SIG-M5 (cell line): Measurements from ENCODE around the gene KIAA0513.
"Not testable (repeated sequence)": the region's sequence is repeated elsewhere in the genome, so short reads cannot be mapped to it uniquely, and the experiment has no call there.

Experiments
- DNase-seq: peaks from one replicate; lab custom pipeline; 2025; lab: John Stamatoyannopoulos, UW

The KIAA0513 gene

GRCh38 chr16:85029408-85029784, 1.8 kb downstream of the KIAA0513 start:
- peak; percentile 12 for DNase-seq

GRCh38 chr16:85029981-85030401, 2.4 kb downstream of the KIAA0513 start:
- no peak for DNase-seq

- DNase-seq = no peak
These were observed 3.9 kb downstream of the KIAA0513 start for GRCh38 chr16:85031451-85031850.

- DNase-seq = not testable (repeated sequence)
These were observed 4.6 kb downstream of the KIAA0513 start for GRCh38 chr16:85032187-85032586.

DNA sequence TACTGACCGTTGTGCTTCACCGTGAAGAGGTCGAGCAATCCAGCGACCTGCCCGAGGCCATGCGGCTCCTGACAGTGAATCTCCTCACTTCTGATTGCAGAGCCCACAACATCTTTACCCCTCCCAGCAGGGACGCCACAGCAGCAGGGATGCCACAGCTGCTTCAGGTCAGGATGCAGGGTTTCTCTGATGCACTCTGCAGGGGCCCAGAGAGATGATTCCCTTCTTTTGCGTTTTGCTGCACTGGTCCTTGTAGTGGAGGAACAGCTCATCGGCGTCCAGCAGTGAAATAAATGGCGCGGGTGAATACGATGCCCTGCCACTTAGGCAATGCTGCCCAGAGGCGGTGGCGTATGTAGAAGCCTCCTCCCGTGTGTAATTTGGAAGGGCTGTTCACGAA, 5.6 kb downstream of the KIAA0513 start:
- DNase-seq = no peak

- DNase-seq = no peak
These were observed 7.2 kb downstream of the KIAA0513 start for GRCh38 chr16:85034591-85035433.

GRCh38 chr16:85036236-85037049, 8.8 kb downstream of the KIAA0513 start:
- DNase-seq = no peak

- no peak for DNase-seq
These were observed 9.4 kb downstream of the KIAA0513 start for GRCh38 chr16:85037050-85037410.

DNA sequence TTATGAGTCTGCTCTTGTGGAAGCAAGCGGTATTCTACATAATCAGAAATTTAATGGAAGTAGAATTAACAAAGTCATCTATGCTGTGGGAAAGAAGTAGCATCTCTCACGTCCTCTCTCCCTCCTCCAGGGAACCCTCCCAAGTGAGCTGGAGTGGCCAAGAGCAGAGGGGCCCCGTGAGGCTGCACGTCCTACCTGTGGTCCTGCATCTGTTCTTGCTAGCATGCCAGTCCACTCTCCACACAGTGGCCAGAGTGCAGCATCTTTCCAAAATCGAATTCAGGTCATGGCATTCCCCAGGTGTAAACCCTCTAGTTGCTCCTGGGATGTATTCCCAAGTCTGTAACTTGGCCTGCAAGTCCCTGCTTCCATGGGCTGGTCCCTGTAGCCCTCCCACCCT, 10.1 kb downstream of the KIAA0513 start:
- DNase-seq = no peak

- no peak for DNase-seq
These were observed 13.1 kb downstream of the KIAA0513 start for GRCh38 chr16:85040685-85041084.

DNA sequence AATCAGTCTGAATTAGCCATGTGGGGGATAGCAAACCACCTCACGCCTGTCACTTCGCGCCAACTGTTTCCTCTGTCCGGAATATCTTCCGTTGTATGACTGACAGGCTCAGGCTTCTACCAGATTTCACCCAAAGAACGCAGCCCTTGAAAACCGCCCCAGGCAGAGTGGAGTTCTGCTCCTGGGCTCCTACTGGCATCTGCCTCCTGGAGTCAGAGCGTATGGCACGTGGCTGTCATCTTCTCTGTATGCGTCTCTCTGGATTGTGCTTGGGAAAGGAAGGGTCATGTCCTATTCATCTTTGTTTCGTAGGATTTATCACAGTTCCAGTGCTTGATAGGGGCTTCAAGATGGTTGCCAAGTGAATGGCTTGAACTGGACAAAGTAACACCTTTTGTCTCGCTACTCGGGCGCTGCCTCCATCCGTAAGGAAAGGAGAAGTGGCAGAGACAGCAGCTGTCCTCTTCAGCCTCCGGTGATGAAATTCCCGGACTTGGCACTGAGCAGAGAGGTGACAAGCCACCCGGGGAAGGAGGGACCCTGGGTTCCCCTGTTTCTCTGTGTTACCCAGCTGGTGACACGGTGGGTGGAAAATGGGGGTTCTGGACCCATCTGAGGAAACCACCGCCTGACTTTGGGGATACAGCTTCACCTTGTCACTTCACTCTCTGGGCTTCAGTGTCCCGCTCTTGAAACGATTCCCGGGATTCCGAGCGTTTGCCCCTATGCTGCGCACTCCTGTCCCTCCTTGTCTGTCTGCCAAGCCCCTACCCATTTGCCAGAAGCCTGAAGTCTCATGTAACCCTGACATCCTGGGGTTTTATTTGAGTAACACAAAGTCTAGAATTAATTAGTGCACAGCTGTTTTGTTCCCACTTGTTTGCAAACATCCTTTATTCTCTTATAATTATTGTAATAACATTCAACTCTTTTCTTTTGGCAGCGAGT, 13.9 kb downstream of the KIAA0513 start:
- no peak for DNase-seq

DNA sequence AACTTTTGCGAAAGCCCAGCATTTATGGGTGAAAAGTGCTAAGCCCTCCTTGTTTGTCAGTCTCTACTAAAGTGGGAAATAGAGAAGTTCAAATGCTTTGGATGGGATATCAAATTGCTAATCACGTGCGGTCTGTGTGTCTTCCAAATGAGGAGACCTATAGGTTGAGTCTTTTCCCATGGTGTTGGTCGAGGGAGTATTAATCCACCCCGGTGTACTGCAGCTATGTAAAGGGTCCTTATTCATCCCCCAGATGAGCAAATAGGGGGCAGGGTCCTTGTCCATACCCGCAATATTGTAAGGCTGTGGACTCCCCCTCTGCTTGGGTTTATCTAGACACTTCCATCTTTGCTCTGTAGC, 14.6 kb downstream of the KIAA0513 start:
- no peak for DNase-seq

GRCh38 chr16:85042606-85043005, 15.0 kb downstream of the KIAA0513 start:
- no peak for DNase-seq

DNA sequence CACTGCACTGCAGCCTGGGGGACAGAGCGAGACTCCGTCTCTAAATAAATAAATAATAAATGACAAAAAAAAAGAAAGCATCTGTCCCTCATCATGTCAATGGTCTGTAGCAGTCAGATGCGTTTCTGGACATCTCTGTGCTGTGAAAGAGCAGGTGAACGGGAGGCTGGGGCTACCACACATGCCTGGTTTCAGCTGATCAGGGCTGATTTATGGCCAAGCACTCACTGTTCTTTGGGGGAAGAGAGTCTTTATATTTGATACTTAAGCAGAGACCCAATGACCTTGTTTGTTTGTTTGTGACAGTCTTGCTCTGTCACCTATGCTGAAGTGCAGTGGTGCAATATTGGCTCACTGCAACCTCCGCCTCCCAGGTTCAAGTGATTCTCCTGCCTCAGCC, 17.5 kb downstream of the KIAA0513 start:
- no peak for DNase-seq

DNA sequence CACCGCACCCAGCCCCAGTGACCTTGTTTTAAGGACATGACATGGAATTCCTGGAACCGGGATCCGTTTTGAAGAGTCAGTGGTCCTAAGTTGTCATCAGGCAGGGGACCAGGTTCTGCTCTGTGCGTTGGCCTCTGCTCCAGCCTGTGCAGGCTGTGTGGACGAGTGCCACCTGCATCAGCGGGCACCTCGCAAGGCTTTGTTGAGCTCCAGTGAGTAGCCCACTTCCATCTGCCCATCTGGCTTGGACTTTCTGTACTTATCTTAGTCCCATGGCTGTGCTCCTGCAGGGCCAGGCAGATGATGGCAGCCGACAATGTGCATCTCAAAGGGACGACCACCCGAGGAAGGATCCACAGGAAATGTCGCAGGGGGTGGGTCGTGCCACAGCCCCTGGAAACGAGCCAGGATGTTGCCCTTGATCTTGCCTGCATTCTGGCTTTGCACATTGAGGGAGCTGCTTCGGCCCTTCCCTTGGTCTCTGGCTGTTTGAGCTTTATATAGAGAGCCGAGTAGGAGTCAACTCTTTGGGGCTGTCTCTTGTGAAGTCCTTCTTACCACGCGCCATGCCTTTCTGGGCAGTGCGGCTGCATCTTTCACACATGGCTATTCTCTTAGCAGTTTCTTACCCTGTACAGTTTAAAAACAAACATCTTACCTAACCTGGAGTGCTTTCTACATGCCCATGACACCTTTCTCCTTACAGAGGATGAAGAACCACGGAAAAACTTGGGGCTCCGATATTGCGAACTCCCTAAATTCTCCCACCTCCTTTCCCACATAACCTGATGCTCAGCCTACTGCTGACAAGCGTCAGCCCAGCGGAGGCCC, 18.3 kb downstream of the KIAA0513 start:
- DNase-seq = no peak

DNA sequence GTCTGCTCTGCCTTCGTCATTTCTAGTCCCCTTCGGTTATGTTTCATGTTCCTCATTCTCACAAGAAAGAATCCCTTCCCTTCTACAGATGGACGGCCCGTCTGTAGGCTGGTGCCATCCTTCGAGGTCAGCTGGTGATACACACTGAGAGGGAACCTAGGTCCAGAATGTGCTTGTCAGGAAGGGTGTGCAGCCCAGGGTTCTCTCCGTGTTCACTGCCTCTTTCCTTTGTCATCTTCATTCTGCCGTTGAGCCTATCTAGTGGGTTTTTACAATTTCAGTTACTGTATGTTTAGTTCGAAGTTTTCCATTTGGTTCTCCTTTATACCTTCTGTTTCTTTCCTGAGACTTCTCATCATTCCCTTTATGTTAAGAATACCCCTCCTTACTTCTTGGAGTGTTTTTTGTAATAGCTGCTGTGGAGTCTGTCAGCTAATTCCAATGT, 18.9 kb downstream of the KIAA0513 start:
- DNase-seq = no peak

GRCh38 chr16:85046931-85047866, 19.6 kb downstream of the KIAA0513 start:
- no peak for DNase-seq

- no peak for DNase-seq
These were observed 20.4 kb downstream of the KIAA0513 start for GRCh38 chr16:85047867-85048455.

DNA sequence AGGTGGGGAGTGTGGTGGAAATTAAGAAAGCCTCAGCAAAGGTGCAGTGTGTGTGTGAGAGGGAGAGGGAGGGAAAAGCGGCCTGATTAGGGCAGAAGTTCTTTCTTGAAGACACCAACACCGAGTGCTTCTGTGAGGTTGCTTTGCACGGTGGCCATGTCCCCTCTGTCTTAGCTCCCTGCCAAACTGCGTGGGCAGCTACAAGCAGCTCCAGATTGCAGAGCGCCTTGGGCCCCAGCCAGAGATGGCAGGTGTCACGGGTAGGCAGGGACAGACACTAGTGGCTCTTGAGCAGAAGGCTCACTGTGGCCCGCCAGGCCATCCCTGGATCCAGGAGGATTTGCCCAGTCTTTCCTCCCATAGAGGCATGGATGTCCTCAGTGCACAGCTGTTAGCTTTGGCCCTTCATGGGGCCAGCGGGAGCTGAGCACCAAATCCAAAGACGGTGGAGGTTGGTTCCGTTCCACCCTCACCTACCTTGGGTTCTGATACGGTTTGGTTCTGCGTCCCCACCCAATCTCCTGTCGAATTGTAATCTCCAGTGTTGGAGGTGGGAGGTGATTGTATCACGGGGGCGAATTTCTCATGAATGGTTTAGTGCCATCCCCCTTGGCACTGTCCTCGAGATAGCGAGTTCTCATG, 21.4 kb downstream of the KIAA0513 start:
- DNase-seq = no peak
